ENCODE measurements around the gene IDH3G. TPM values are rescaled to one million over a fixed set of nuclear protein-coding genes. Genes with fewer than 3 reads are reported as not detected.

The IDH3G gene
- polyA plus RNA-seq, 3 donors = 115 to 201 (median 130) TPM

- no peak for DNase-seq
- peaks cover 0 to 6% of the 10 kb centered on the region in 2 donors for H3K27me3 ChIP-seq (ENCODE audit: control insufficient read depth in 2 of 2, insufficient read depth in 2 of 2, low read length in 2 of 2)
- intact Hi-C loops (cut with micrococcal nuclease) = no loop called here
- H3K9me3 ChIP-seq (replicated peaks in 1 of 2; ENCODE audit: control insufficient read depth in 1 of 2, insufficient read depth in 1 of 2, low read length in 2 of 2) = no peaks in the 10 kb centered on the region
- no peak for TF ChIP-seq CTCF (IDR thresholded peaks at IDR 0.05)
- no peak overlapping the region for H3K9ac ChIP-seq (ENCODE audit: insufficient read depth, low read length, poor library complexity, severe bottlenecking)
- no peak overlapping the region for H3K4me2 ChIP-seq (replicated peaks; ENCODE audit: extremely low read depth, low read length, poor library complexity, severe bottlenecking)
- H2AFZ ChIP-seq (ENCODE audit: insufficient read depth, low read depth, low read length, poor library complexity, severe bottlenecking) = no peak overlapping the region
- H3K4me1 ChIP-seq (ENCODE audit: control insufficient read depth in 1 of 2, insufficient read depth in 2 of 2, low read length in 2 of 2) = no peaks in the 10 kb centered on the region
- no peaks in the 10 kb centered on the region for H3K4me1 Mint-ChIP-seq
- no peak overlapping the region for H3K4me3 Mint-ChIP-seq
- peaks cover 41% of the 10 kb centered on the region for H4K20me1 ChIP-seq (ENCODE audit: insufficient read depth, low read length)
- H3K36me3 Mint-ChIP-seq = peaks cover 42 to 63% of the 10 kb centered on the region in 2 donors
- no peak overlapping the region for H3K27ac ChIP-seq (ENCODE audit: low read depth in 1 of 2, low read length in 2 of 2)
- H3K79me2 ChIP-seq (ENCODE audit: insufficient read depth, low read length) = peaks cover 14% of the 10 kb centered on the region
- peaks cover 0 to 13% (median 3%) of the 10 kb centered on the region in 3 donors for H3K27me3 Mint-ChIP-seq (ENCODE audit: low read depth in 3 of 3)
- no peak overlapping the region for H3K27ac Mint-ChIP-seq
- peaks cover 0 to 2% (median 0%) of the 10 kb centered on the region in 7 donors for H3K9me3 Mint-ChIP-seq
- 95% methylated on average over 12 of the region's 15 CpGs for WGBS (ENCODE audit: insufficient coverage)
- no peak overlapping the region for H3K4me3 ChIP-seq (replicated peaks in 1 of 3; ENCODE audit: low read depth in 2 of 3, low read length in 3 of 3)
- peaks cover 54 to 62% of the 10 kb centered on the region in 2 donors for H3K36me3 ChIP-seq (replicated peaks in 1 of 2; ENCODE audit: control insufficient read depth in 1 of 2, insufficient read depth in 2 of 2, low read length in 2 of 2)
These were observed 7.5 kb downstream of the IDH3G start for GRCh38 chrX:153786669-153787068.

- peaks cover 32 to 45% of the 10 kb centered on the region in 2 donors for H3K36me3 Mint-ChIP-seq
- 98% methylated on average over 8 of the region's 27 CpGs for WGBS (ENCODE audit: insufficient coverage)
- H3K4me3 ChIP-seq (replicated peaks in 1 of 3; ENCODE audit: low read depth in 2 of 3, low read length in 3 of 3) = no peak overlapping the region
- peaks cover 0 to 23% of the 10 kb centered on the region in 2 donors for H3K27me3 ChIP-seq (ENCODE audit: control insufficient read depth in 2 of 2, insufficient read depth in 2 of 2, low read length in 2 of 2)
- no peak for TF ChIP-seq CTCF (IDR thresholded peaks at IDR 0.05)
- H3K4me1 Mint-ChIP-seq = no peaks in the 10 kb centered on the region
- no peaks in the 10 kb centered on the region for H3K9me3 ChIP-seq (replicated peaks in 1 of 2; ENCODE audit: control insufficient read depth in 1 of 2, insufficient read depth in 1 of 2, low read length in 2 of 2)
- no peak overlapping the region for H3K27ac ChIP-seq (ENCODE audit: low read depth in 1 of 2, low read length in 2 of 2)
- intact Hi-C loops (cut with micrococcal nuclease) = no loop called here
- no peak for DNase-seq
- no peak overlapping the region for H3K9ac ChIP-seq (ENCODE audit: insufficient read depth, low read length, poor library complexity, severe bottlenecking)
- H3K4me3 Mint-ChIP-seq = no peak overlapping the region
- H4K20me1 ChIP-seq (ENCODE audit: insufficient read depth, low read length) = peaks cover 20% of the 10 kb centered on the region
- H3K36me3 ChIP-seq (replicated peaks in 1 of 2; ENCODE audit: control insufficient read depth in 1 of 2, insufficient read depth in 2 of 2, low read length in 2 of 2) = peaks cover 39 to 42% of the 10 kb centered on the region in 2 donors
- H2AFZ ChIP-seq (ENCODE audit: insufficient read depth, low read depth, low read length, poor library complexity, severe bottlenecking) = no peak overlapping the region
- H3K27ac Mint-ChIP-seq = peak overlapping the region in 1 of 7 donors; percentile 41
- H3K4me2 ChIP-seq (replicated peaks; ENCODE audit: extremely low read depth, low read length, poor library complexity, severe bottlenecking) = no peak overlapping the region
- H3K4me1 ChIP-seq (ENCODE audit: control insufficient read depth in 1 of 2, insufficient read depth in 2 of 2, low read length in 2 of 2) = no peaks in the 10 kb centered on the region
- peaks cover 11 to 22% (median 18%) of the 10 kb centered on the region in 3 donors for H3K27me3 Mint-ChIP-seq (ENCODE audit: low read depth in 3 of 3)
- no peaks in the 10 kb centered on the region for H3K79me2 ChIP-seq (ENCODE audit: insufficient read depth, low read length)
- H3K9me3 Mint-ChIP-seq = peaks cover 0 to 5% (median 0%) of the 10 kb centered on the region in 7 donors
These were observed 9.7 kb downstream of the IDH3G start for GRCh38 chrX:153784325-153784967.
